GM12864 (cell line): Measurements from ENCODE around the gene SREK1.

Experiments used
- DNase-seq: peaks from one replicate; pipeline ENCODE4 v3.0.0-alpha.2; 2011; ENCODE audit warnings: low read depth
- H3K4me3 ChIP-seq: 2 replicates; pipeline ENCODE4 v1.5.1; 2011; ENCODE audit warnings: mild to moderate bottlenecking, low read depth, low read length, control low read depth
- TF ChIP-seq, protein P1 (sequence below): IDR thresholded peaks from 2 replicates; pipeline ENCODE4 v1.5.1; 2011; ENCODE audit warnings: low read depth, mild to moderate bottlenecking, moderate library complexity, low read length, control low read depth, inconsistent platforms; ENCODE audit errors: missing control alignments

The SREK1 gene

DNA sequence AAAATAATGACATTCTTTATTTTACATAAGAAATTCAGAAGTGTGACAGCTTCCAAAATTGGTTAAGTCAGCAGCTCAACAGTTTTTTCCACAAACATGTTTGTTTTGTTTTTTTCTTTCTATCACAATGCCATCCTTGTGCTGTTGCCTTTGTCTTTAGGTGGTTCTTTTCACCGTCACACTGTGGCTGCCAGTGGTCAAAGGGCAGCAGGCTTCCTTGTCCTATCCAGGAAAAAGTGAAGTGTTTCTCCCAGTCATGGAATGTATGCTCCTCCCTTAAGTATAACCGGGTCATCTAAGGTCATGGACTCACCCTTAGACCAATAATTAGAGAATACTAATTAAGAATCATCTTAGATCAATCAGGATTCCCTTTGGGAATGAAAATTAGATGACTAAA, 87.4 kb downstream of the SREK1 start:
- DNase-seq, result no peak
- TF ChIP-seq, protein P1, sequence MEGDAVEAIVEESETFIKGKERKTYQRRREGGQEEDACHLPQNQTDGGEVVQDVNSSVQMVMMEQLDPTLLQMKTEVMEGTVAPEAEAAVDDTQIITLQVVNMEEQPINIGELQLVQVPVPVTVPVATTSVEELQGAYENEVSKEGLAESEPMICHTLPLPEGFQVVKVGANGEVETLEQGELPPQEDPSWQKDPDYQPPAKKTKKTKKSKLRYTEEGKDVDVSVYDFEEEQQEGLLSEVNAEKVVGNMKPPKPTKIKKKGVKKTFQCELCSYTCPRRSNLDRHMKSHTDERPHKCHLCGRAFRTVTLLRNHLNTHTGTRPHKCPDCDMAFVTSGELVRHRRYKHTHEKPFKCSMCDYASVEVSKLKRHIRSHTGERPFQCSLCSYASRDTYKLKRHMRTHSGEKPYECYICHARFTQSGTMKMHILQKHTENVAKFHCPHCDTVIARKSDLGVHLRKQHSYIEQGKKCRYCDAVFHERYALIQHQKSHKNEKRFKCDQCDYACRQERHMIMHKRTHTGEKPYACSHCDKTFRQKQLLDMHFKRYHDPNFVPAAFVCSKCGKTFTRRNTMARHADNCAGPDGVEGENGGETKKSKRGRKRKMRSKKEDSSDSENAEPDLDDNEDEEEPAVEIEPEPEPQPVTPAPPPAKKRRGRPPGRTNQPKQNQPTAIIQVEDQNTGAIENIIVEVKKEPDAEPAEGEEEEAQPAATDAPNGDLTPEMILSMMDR, result no peak
- H3K4me3 ChIP-seq, result no peak overlapping the region

DNA sequence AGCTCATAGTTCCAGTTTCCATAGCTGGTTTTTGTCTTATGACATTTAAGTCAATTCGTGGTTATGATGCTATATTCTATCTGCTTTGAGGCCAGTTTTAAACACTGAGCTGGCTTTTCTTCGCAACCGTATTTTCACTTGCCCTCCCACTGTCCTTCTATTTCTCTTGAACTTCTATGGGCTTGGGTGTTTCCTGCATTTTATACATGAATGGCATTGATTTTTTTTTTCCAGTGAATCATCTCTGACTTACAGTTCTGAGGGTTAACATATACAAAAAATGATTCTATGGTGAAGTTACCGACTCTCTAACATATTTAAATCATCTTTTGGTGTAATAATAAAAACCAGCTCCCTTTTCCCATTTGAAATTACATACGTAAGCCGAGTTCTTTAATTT, 88.2 kb downstream of the SREK1 start:
- no peak overlapping the region for H3K4me3 ChIP-seq
- no peak for DNase-seq
- TF ChIP-seq, protein P1, result no peak

DNA sequence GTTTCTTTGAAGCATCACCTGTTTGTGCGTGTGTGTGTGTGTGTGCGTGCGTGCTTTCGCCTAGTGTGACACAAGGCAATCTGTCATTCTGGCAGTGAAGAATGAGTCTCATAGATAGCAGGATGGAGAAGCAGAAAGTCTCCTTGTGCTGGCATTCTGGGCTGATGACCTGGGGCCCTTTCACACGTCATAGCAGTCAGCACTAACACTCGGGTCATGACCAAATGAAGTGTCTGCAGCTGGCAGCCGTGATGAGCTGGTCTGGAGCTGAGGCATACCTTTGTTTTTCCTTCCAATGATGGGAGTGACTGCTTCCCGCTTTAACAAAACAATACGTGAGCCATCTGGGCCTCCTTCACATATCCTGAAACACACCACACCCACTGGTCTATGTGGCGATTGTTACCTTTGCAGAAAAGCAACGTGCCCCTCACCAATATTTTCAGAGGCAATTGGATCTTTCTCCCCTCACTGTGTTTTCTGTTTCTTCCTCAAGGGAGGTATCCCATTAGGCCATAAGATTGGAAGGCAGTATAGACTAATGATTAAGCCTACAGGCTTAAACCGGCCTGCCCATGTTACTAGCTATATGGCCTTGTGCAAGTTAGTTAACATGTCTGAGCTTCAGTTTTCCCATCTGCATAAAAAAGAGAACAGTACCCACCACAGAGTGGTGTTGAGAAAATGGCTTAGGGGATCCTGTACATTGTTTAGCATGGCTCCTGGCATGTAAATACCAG, 88.8 kb downstream of the SREK1 start:
- H3K4me3 ChIP-seq, result no peak overlapping the region
- no peak for DNase-seq
- TF ChIP-seq, protein P1, result no peak
